ENCODE results near the gene LMO7.

The LMO7 gene

DNA sequence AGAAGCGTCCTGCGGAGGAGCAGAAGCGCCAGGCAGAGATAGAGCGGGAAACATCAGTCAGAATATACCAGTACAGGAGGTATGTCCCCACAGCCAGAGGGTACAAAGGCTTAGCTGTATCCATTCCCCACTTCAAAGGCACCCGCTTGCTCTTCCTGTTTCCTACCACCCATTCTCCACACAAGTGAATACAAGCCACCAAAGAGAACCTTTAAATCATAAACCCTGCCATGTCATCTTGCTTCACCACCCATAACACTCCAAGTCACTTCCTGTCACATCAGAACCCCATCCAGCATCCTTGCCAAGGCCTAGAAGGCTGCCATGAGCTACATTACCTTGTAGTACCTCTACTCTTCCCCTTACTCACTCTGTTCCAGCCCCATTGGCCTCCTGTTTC is 205.8 kb downstream of the LMO7 start:
- Histone ChIP-seq H3K9me3 (replicated peaks in 1 of 2; ENCODE audit: control insufficient read depth in 2 of 2, insufficient read depth in 1 of 2, low read depth in 1 of 2, low read length in 2 of 2) (no peaks in the 10 kb centered on the region), H4K8ac (ENCODE audit: low read depth, low read length) (no peak overlapping the region), H3K23ac (ENCODE audit: low read depth, low read length, poor library complexity) (no peak overlapping the region), H3K14ac (ENCODE audit: low read length) (no peak overlapping the region), H3K4me1 (ENCODE audit: control insufficient read depth in 2 of 2, insufficient read depth in 1 of 2, low read depth in 1 of 2, low read length in 2 of 2) (no peaks in the 10 kb centered on the region), H3K27me3 (ENCODE audit: control insufficient read depth in 3 of 3, insufficient read depth in 3 of 3, low read depth in 1 of 3, low read length in 3 of 3) (no peaks in the 10 kb centered on the region), H3K4ac (ENCODE audit: low read length) (no peak overlapping the region), H2BK12ac (ENCODE audit: low read length) (no peak overlapping the region), H3K36me3 (replicated peaks in 1 of 2; ENCODE audit: control insufficient read depth in 2 of 2, insufficient read depth in 2 of 2, low read length in 2 of 2) (no peaks in the 10 kb centered on the region), H3K9ac (ENCODE audit: low read depth, low read length, poor library complexity) (no peak overlapping the region), H3K79me1 (ENCODE audit: low read depth, low read length) (no peaks in the 10 kb centered on the region), H2BK120ac (ENCODE audit: low read depth, low read length) (no peak overlapping the region), H3K4me2 (ENCODE audit: insufficient read depth, low read length, poor library complexity, severe bottlenecking) (no peak overlapping the region), H3K27ac (replicated peaks; ENCODE audit: low read length) (no peak overlapping the region), H2AFZ (ENCODE audit: low read length) (no peak overlapping the region), H2BK15ac (ENCODE audit: low read length) (no peak overlapping the region), H3K4me3 (ENCODE audit: low read length in 2 of 2) (no peak overlapping the region), H2BK5ac (ENCODE audit: low read length) (no peak overlapping the region), H4K91ac (ENCODE audit: low read depth, low read length, poor library complexity) (no peak overlapping the region), H3K18ac (ENCODE audit: low read length) (no peak overlapping the region), H2AK5ac (ENCODE audit: low read depth, low read length) (no peak overlapping the region)
- no peak for DNase-seq (ENCODE audit: low spot score)
- no CpG with 5 or more reads among the region's 5 CpGs for WGBS, 2 donors (ENCODE audit: extremely low coverage in 2 of 2, insufficient read length in 2 of 2, insufficient replicate concordance in 1 of 2)

- Histone ChIP-seq H2BK120ac (ENCODE audit: low read depth, low read length) (no peak overlapping the region), H3K23ac (ENCODE audit: low read depth, low read length, poor library complexity) (no peak overlapping the region), H3K9me3 (replicated peaks in 1 of 2; ENCODE audit: control insufficient read depth in 2 of 2, insufficient read depth in 1 of 2, low read depth in 1 of 2, low read length in 2 of 2) (no peaks in the 10 kb centered on the region), H2BK12ac (ENCODE audit: low read length) (no peak overlapping the region), H4K8ac (ENCODE audit: low read depth, low read length) (no peak overlapping the region), H3K9ac (ENCODE audit: low read depth, low read length, poor library complexity) (no peak overlapping the region), H3K79me1 (ENCODE audit: low read depth, low read length) (no peaks in the 10 kb centered on the region), H2BK15ac (ENCODE audit: low read length) (no peak overlapping the region), H3K4me1 (ENCODE audit: control insufficient read depth in 2 of 2, insufficient read depth in 1 of 2, low read depth in 1 of 2, low read length in 2 of 2) (no peaks in the 10 kb centered on the region), H3K4me3 (ENCODE audit: low read length in 2 of 2) (no peak overlapping the region), H3K27me3 (ENCODE audit: control insufficient read depth in 3 of 3, insufficient read depth in 3 of 3, low read depth in 1 of 3, low read length in 3 of 3) (no peaks in the 10 kb centered on the region), H4K91ac (ENCODE audit: low read depth, low read length, poor library complexity) (no peak overlapping the region), H2BK5ac (ENCODE audit: low read length) (no peak overlapping the region), H3K36me3 (replicated peaks in 1 of 2; ENCODE audit: control insufficient read depth in 2 of 2, insufficient read depth in 2 of 2, low read length in 2 of 2) (no peaks in the 10 kb centered on the region), H2AFZ (ENCODE audit: low read length) (no peak overlapping the region), H3K4ac (ENCODE audit: low read length) (no peak overlapping the region), H3K18ac (ENCODE audit: low read length) (no peak overlapping the region), H3K27ac (replicated peaks; ENCODE audit: low read length) (no peak overlapping the region), H2AK5ac (ENCODE audit: low read depth, low read length) (no peak overlapping the region), H3K4me2 (ENCODE audit: insufficient read depth, low read length, poor library complexity, severe bottlenecking) (no peak overlapping the region), H3K14ac (ENCODE audit: low read length) (no peak overlapping the region)
- no CpG with 5 or more reads among the region's 6 CpGs for WGBS, 2 donors (ENCODE audit: extremely low coverage in 2 of 2, insufficient read length in 2 of 2, insufficient replicate concordance in 1 of 2)
- DNase-seq (ENCODE audit: low spot score) = no peak
These were observed 206.9 kb downstream of the LMO7 start for GRCh38 chr13:75843074-75843473.

GRCh38 chr13:75843991-75844390 is 207.9 kb downstream of the LMO7 start:
- Histone ChIP-seq H3K4me2 (ENCODE audit: insufficient read depth, low read length, poor library complexity, severe bottlenecking) (no peak overlapping the region), H2BK120ac (ENCODE audit: low read depth, low read length) (no peak overlapping the region)

GRCh38 chr13:75847588-75847987 is 211.5 kb downstream of the LMO7 start:
- Histone ChIP-seq H3K79me1 (ENCODE audit: low read depth, low read length) (no peaks in the 10 kb centered on the region), H2BK120ac (ENCODE audit: low read depth, low read length) (no peak overlapping the region), H3K27me3 (ENCODE audit: control insufficient read depth in 3 of 3, insufficient read depth in 3 of 3, low read depth in 1 of 3, low read length in 3 of 3) (no peaks in the 10 kb centered on the region), H2BK15ac (ENCODE audit: low read length) (no peak overlapping the region), H3K23ac (ENCODE audit: low read depth, low read length, poor library complexity) (no peak overlapping the region), H2AFZ (ENCODE audit: low read length) (no peak overlapping the region), H3K18ac (ENCODE audit: low read length) (no peak overlapping the region), H3K4me3 (ENCODE audit: low read length in 2 of 2) (no peak overlapping the region), H3K36me3 (replicated peaks in 1 of 2; ENCODE audit: control insufficient read depth in 2 of 2, insufficient read depth in 2 of 2, low read length in 2 of 2) (peaks cover 0 to 1% of the 10 kb centered on the region in 2 donors), H3K9ac (ENCODE audit: low read depth, low read length, poor library complexity) (no peak overlapping the region), H3K4ac (ENCODE audit: low read length) (no peak overlapping the region), H4K8ac (ENCODE audit: low read depth, low read length) (no peak overlapping the region), H4K91ac (ENCODE audit: low read depth, low read length, poor library complexity) (no peak overlapping the region), H3K27ac (replicated peaks; ENCODE audit: low read length) (no peak overlapping the region), H2AK5ac (ENCODE audit: low read depth, low read length) (no peak overlapping the region), H3K4me1 (ENCODE audit: control insufficient read depth in 2 of 2, insufficient read depth in 1 of 2, low read depth in 1 of 2, low read length in 2 of 2) (no peaks in the 10 kb centered on the region), H2BK5ac (ENCODE audit: low read length) (no peak overlapping the region), H3K4me2 (ENCODE audit: insufficient read depth, low read length, poor library complexity, severe bottlenecking) (no peak overlapping the region), H3K9me3 (replicated peaks in 1 of 2; ENCODE audit: control insufficient read depth in 2 of 2, insufficient read depth in 1 of 2, low read depth in 1 of 2, low read length in 2 of 2) (peaks cover 0 to 2% of the 10 kb centered on the region in 2 donors), H3K14ac (ENCODE audit: low read length) (no peak overlapping the region), H2BK12ac (ENCODE audit: low read length) (no peak overlapping the region)
- no CpG with 5 or more reads among the region's 2 CpGs for WGBS, 2 donors (ENCODE audit: extremely low coverage in 2 of 2, insufficient read length in 2 of 2, insufficient replicate concordance in 1 of 2)
- no peak for DNase-seq (ENCODE audit: low spot score)

More at GRCh38 chr13:75843991-75844390, 207.9 kb downstream of the LMO7 start:
- Histone ChIP-seq H4K91ac (ENCODE audit: low read depth, low read length, poor library complexity) (no peak overlapping the region), H2AK5ac (ENCODE audit: low read depth, low read length) (no peak overlapping the region), H3K79me1 (ENCODE audit: low read depth, low read length) (no peaks in the 10 kb centered on the region), H3K4me3 (ENCODE audit: low read length in 2 of 2) (no peak overlapping the region), H4K8ac (ENCODE audit: low read depth, low read length) (no peak overlapping the region), H2BK12ac (ENCODE audit: low read length) (no peak overlapping the region), H3K18ac (ENCODE audit: low read length) (no peak overlapping the region), H3K23ac (ENCODE audit: low read depth, low read length, poor library complexity) (no peak overlapping the region), H3K9me3 (replicated peaks in 1 of 2; ENCODE audit: control insufficient read depth in 2 of 2, insufficient read depth in 1 of 2, low read depth in 1 of 2, low read length in 2 of 2) (no peaks in the 10 kb centered on the region), H3K27ac (replicated peaks; ENCODE audit: low read length) (no peak overlapping the region), H3K27me3 (ENCODE audit: control insufficient read depth in 3 of 3, insufficient read depth in 3 of 3, low read depth in 1 of 3, low read length in 3 of 3) (no peaks in the 10 kb centered on the region), H3K9ac (ENCODE audit: low read depth, low read length, poor library complexity) (no peak overlapping the region), H3K4ac (ENCODE audit: low read length) (no peak overlapping the region), H3K36me3 (replicated peaks in 1 of 2; ENCODE audit: control insufficient read depth in 2 of 2, insufficient read depth in 2 of 2, low read length in 2 of 2) (no peaks in the 10 kb centered on the region), H3K14ac (ENCODE audit: low read length) (no peak overlapping the region), H2BK15ac (ENCODE audit: low read length) (no peak overlapping the region), H2BK5ac (ENCODE audit: low read length) (no peak overlapping the region), H2AFZ (ENCODE audit: low read length) (no peak overlapping the region), H3K4me1 (ENCODE audit: control insufficient read depth in 2 of 2, insufficient read depth in 1 of 2, low read depth in 1 of 2, low read length in 2 of 2) (no peaks in the 10 kb centered on the region)
- DNase-seq (ENCODE audit: low spot score) = no peak
